HCT116 (cell line): ENCODE measurements around the gene LETMD1. TPM values are rescaled to one million over a fixed set of nuclear protein-coding genes. Genes with fewer than 3 reads are reported as not detected.

ENCODE experiments used
- ATAC-seq: fragments of 200-7000 bp; cut with Tn5 transposase; 2 replicates; pipeline ENCODE4 v1.9.1; 2020; ENCODE audit warnings: mild to moderate bottlenecking, moderate library complexity
- BruUV-seq: library from RNA; stranded (reverse); fragments of 400-500 nt; replicated peaks from 2 replicates; lab custom pipeline; 2021; lab: Mats Ljungman, UMichigan
- CTCF ChIA-PET: fragments of 300-600 bp; sonication (Branson Sonifier 250); formaldehyde crosslinking; loops from one replicate; lab custom pipeline; 2021; ENCODE audit warnings: antibody characterized with exemption; lab: Charles Lee
- POLR2A ChIA-PET: fragments of 300-600, 350-600 bp; sonication (Branson Sonifier 250); formaldehyde crosslinking; loops from one replicate; lab custom pipeline; 2021; ENCODE audit warnings: antibody characterized with exemption; lab: Charles Lee
- RAD21 ChIA-PET, 2 experiments: fragments of 300-600 bp; sonication (Branson Sonifier 250); formaldehyde crosslinking; loops; one replicate each; lab custom pipeline; 2023; ENCODE audit warnings: low total read pairs in 2 of 2; ENCODE audit not compliant: uncharacterized antibody in 2 of 2, unreplicated experiment in 2 of 2, low non-redundant PET in 1 of 2; lab: Charles Lee
- DNase-seq: peaks from one replicate; pipeline ENCODE4 v3.0.0-alpha.2; 2010; ENCODE audit warnings: low read depth, low spot score
- H2AFZ ChIP-seq: fragments of 200-600 bp; shearing (Covaris generic), sonication (generic); 2 replicates; pipeline ENCODE4 v1.6.1; 2017; ENCODE audit warnings: low read depth, mixed run types, mixed read lengths, antibody characterized with exemption, low read length; ENCODE audit not compliant: poor library complexity, severe bottlenecking
- H3K27ac ChIP-seq: 2 replicates; pipeline ENCODE4 v1.5.1; 2012; ENCODE audit warnings: low read depth, low read length
- H3K27me3 ChIP-seq: fragments of 200-600 bp; sonication (generic); 2 replicates; pipeline ENCODE4 v1.6.1; 2016; ENCODE audit warnings: mixed run types, low read length, mixed read lengths; ENCODE audit not compliant: insufficient read depth
- H3K36me3 ChIP-seq, 2 experiments: fragments of 200-500 bp in 1 of 2; fragments of 200-600 bp in 1 of 2; sonication (Bioruptor generic) in 1 of 2; sonication (generic) in 1 of 2; 2 replicates each; pipeline versions ENCODE4 v1.5.1 to v1.6.1; 2014 to 2016; ENCODE audit warnings: low read length in 2 of 2, inconsistent platforms in 1 of 2, mixed read lengths in 1 of 2, mixed run types in 1 of 2; ENCODE audit not compliant: insufficient read depth in 2 of 2, control insufficient read depth in 1 of 2
- H3K4me1 ChIP-seq, 2 experiments: fragments of 200-600 bp in 1 of 2; sonication (generic) in 1 of 2; 2 replicates each; pipeline versions ENCODE4 v1.5.1 to v1.6.1; 2012 to 2017; ENCODE audit warnings: low read length in 2 of 2, inconsistent platforms in 1 of 2, mild to moderate bottlenecking in 1 of 2, mixed read lengths in 1 of 2, mixed run types in 1 of 2, moderate library complexity in 1 of 2; ENCODE audit not compliant: insufficient read depth in 2 of 2, control insufficient read depth in 1 of 2
- H3K4me2 ChIP-seq: fragments of 200-600 bp; sonication (generic); 2 replicates; pipeline ENCODE4 v1.6.1; 2017; ENCODE audit warnings: mixed run types, low read length, mixed read lengths
- H3K4me3 ChIP-seq, 2 experiments: fragments of 200-600 bp in 1 of 2; sonication (generic) in 1 of 2; replicated peaks in 1 of 2; 2 replicates each; pipeline ENCODE4 v1.5.1; 2011 to 2016; ENCODE audit warnings: low read length in 2 of 2, control low read depth in 1 of 2, low read depth in 1 of 2, mild to moderate bottlenecking in 1 of 2, mixed read lengths in 1 of 2, mixed run types in 1 of 2
- H3K79me2 ChIP-seq: fragments of 200-600 bp; sonication (generic); 2 replicates; pipeline ENCODE4 v1.6.1; 2017; ENCODE audit warnings: mild to moderate bottlenecking, mixed run types, low read length, moderate library complexity, mixed read lengths; ENCODE audit not compliant: insufficient read depth
- H3K9ac ChIP-seq: fragments of 200-600 bp; sonication (generic); 2 replicates; pipeline ENCODE4 v1.6.1; 2016; ENCODE audit warnings: low read length, mixed read lengths
- H3K9me2 ChIP-seq: fragments of 200-600 bp; sonication (generic), shearing (Covaris generic); 2 replicates; pipeline ENCODE4 v1.6.1; 2017; ENCODE audit warnings: mixed run types, mild to moderate bottlenecking, moderate library complexity; ENCODE audit not compliant: insufficient read depth
- H3K9me3 ChIP-seq, 2 experiments: fragments of 200-500 bp in 1 of 2; fragments of 200-600 bp in 1 of 2; sonication (Bioruptor generic) in 1 of 2; sonication (generic) in 1 of 2; 2 replicates each; pipeline ENCODE4 v1.6.1; 2014 to 2017; ENCODE audit warnings: low read length in 2 of 2, mixed read lengths in 2 of 2, inconsistent platforms in 1 of 2, low read depth in 1 of 2, mild to moderate bottlenecking in 1 of 2, mixed run types in 1 of 2, moderate library complexity in 1 of 2; ENCODE audit not compliant: control insufficient read depth in 1 of 2, insufficient read depth in 1 of 2
- H4K20me1 ChIP-seq: fragments of 200-600 bp; sonication (generic), shearing (Covaris generic); 2 replicates; pipeline ENCODE4 v1.6.1; 2017; ENCODE audit warnings: mixed run types, mild to moderate bottlenecking, moderate library complexity; ENCODE audit not compliant: insufficient read depth
- CBX3 ChIP-seq: IDR thresholded peaks from 2 replicates; pipeline ENCODE4 v1.6.1; 2012; ENCODE audit warnings: low read depth
- CEBPB ChIP-seq: IDR thresholded peaks from 2 replicates; pipeline ENCODE4 v1.6.1; 2012; ENCODE audit warnings: low read depth
- EGR1 ChIP-seq: IDR thresholded peaks from 2 replicates; pipeline ENCODE4 v1.6.1; 2012; ENCODE audit warnings: low read depth
- ELF1 ChIP-seq: IDR thresholded peaks from 2 replicates; pipeline ENCODE4 v1.6.1; 2012; ENCODE audit warnings: low read depth, borderline replicate concordance
- EZH2phosphoT487 ChIP-seq: fragments of 200-600 bp; IDR thresholded peaks from 2 replicates; pipeline ENCODE4 v1.6.1; 2018; ENCODE audit warnings: antibody characterized with exemption, borderline replicate concordance
- JUND ChIP-seq: IDR thresholded peaks from 2 replicates; pipeline ENCODE4 v1.6.1; 2012
- POLR2A ChIP-seq: IDR thresholded peaks from 2 replicates; pipeline ENCODE4 v1.7.0; 2011; ENCODE audit warnings: borderline replicate concordance; ENCODE audit not compliant: insufficient read depth, insufficient read length; ENCODE audit errors: extremely low read depth
- POLR2AphosphoS5 ChIP-seq: IDR thresholded peaks from 2 replicates; pipeline ENCODE4 v1.6.1; 2011; ENCODE audit warnings: mild to moderate bottlenecking, low read depth, low read length, moderate library complexity
- RAD21 ChIP-seq: IDR thresholded peaks from 2 replicates; pipeline ENCODE4 v1.6.1; 2012; ENCODE audit warnings: low read depth, mild to moderate bottlenecking
- SIN3A ChIP-seq: IDR thresholded peaks from 2 replicates; pipeline ENCODE4 v1.6.1; 2012; ENCODE audit warnings: low read depth
- SP1 ChIP-seq: IDR thresholded peaks from 2 replicates; pipeline ENCODE4 v1.6.1; 2012; ENCODE audit warnings: low read depth
- SRF ChIP-seq: IDR thresholded peaks from 2 replicates; pipeline ENCODE4 v1.6.1; 2012; ENCODE audit warnings: low read depth
- TCF7L2 ChIP-seq: IDR thresholded peaks from 2 replicates; pipeline ENCODE4 v1.7.0; 2011; ENCODE audit warnings: borderline replicate concordance, inconsistent platforms; ENCODE audit not compliant: insufficient read depth, insufficient read length; ENCODE audit errors: extremely low read depth
- YY1 ChIP-seq: IDR thresholded peaks from 2 replicates; pipeline ENCODE4 v1.6.1; 2011; ENCODE audit warnings: low read length, low read depth, moderate library complexity, mild to moderate bottlenecking; ENCODE audit not compliant: insufficient replicate concordance; ENCODE audit errors: extremely low read depth
- ZFX ChIP-seq: fragments of 450-650 bp; IDR thresholded peaks from 2 replicates; pipeline ENCODE4 v1.6.1; 2017
- ZNF274 ChIP-seq: fragments of 200-500 bp; sonication (Bioruptor generic); IDR thresholded peaks from 2 replicates; pipeline ENCODE4 v1.6.1; 2014; ENCODE audit warnings: mild to moderate bottlenecking, low read depth, low read length, inconsistent platforms
- intact Hi-C: fragments of 100-400 bp; cut with micrococcal nuclease; formaldehyde crosslinking; loops from 2 replicates; pipeline ENCODE4 v1.10.0; 2022
- total RNA-seq: library from RNA; stranded (reverse); gene quantifications from one replicate; pipeline ENCODE4 v1.2.1, GENCODE V29; 2021; ENCODE audit not compliant: unreplicated experiment
- TF ChIP-seq, protein P1 (sequence below): IDR thresholded peaks from 2 replicates; pipeline ENCODE4 v1.6.1; 2012
- TF ChIP-seq, protein P2 (sequence below): IDR thresholded peaks from 2 replicates; pipeline ENCODE4 v1.6.1; 2011; ENCODE audit warnings: mild to moderate bottlenecking, low read length, moderate library complexity; ENCODE audit not compliant: insufficient replicate concordance; ENCODE audit errors: extremely low read depth
- TF ChIP-seq, protein P3 (sequence below): IDR thresholded peaks from 2 replicates; pipeline ENCODE4 v1.6.1; 2012; ENCODE audit warnings: low read depth

Gene LETMD1
- total RNA-seq, 1 experiment from 2014 or later = 70.8 TPM

DNA sequence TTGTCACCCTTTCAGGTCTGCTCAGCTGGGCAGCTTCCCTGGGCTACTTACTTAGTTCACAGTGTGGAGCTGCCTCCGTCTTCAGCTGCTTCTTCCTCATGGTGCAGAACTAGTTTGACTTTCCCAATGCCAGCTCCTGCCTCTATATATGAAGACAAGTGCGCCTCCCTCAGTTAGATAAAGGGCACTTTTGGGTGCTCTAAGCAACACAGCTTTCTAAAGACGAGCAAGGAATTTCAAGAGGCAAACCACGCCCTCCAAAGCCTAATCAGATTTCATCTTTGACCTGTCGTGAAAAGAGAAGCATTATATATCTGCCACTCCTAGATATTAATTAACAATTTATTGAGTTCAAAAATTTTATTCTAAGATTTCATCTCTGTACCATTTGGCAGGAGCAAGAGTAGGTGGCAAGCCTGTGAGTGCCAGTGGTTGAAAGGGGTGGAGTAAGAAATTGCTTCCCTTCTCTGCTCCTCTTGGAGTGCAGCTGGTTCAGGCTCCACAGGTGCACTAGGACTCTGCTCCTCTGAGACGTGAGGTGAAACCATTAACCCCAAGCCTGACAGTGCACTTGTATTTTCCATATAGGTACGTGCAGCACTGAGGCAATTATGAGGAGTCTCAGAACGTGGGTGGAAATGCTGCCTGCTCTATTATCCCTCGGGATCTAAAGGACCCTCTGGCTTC, 19.9 kb upstream of the LETMD1 start:
- intact Hi-C loops = loop anchor here (2.0 kb wide), 2 partner anchors 203 to 263 kb away; partner anchors contain the start of gene ATF1
- peak overlapping the region in 1 of 2 experiments; percentile 0; a peak in 1 of 4 replicates for H3K4me3 ChIP-seq
- H3K79me2 ChIP-seq = peaks cover 28% of the 10 kb centered on the region
- ChIA-PET POLR2A (interaction anchor here (0.6 to 1.5 kb wide), 5 partner anchors 13 to 264 kb away, joined by 3 to 6 read pairs (median 3); partner anchors contain the start of genes ATF1 and DAZAP2), CTCF (interaction anchor here (1.1 to 2.3 kb wide), 7 partner anchors 8 to 263 kb away, joined by 3 to 25 read pairs (median 4); no protein-coding TSS in a partner anchor), RAD21 (interaction anchor here (0.5 to 1.5 kb wide), 5 partner anchors 29 to 203 kb away, joined by 3 to 4 read pairs (median 3); partner anchors contain the start of gene POU6F1 (in 1 of the 2))
- H4K20me1 ChIP-seq = no peaks in the 10 kb centered on the region
- ATAC-seq = peak; percentile 39
- no peaks in the 10 kb centered on the region for H3K27me3 ChIP-seq
- DNase-seq = no peak
- peak overlapping the region; percentile 86 for H2AFZ ChIP-seq
- no peak overlapping the region for H3K9ac ChIP-seq
- BruUV-seq = no TSS peak
- no peaks in the 10 kb centered on the region for H3K36me3 ChIP-seq
- peaks cover 27 to 52% of the 10 kb centered on the region in 2 experiments for H3K4me1 ChIP-seq
- no peaks in the 10 kb centered on the region for H3K9me2 ChIP-seq
- H3K4me2 ChIP-seq = peak overlapping the region; percentile 62
- no peak overlapping the region for H3K27ac ChIP-seq
- H3K9me3 ChIP-seq = no peaks in the 10 kb centered on the region
- TF ChIP-seq POLR2AphosphoS5 (no peak), ZNF274 (no peak), TCF7L2 (no peak), CBX3 (peak; percentile 85; the same call in 1 of the 2 replicates), JUND (no peak), EZH2phosphoT487 (no peak), ZFX (no peak), RAD21 (peak; percentile 88), ELF1 (no peak), YY1 (no peak), CEBPB (no peak), SP1 (no peak), SRF (no peak), EGR1 (no peak), SIN3A (no peak), POLR2A (no peak)
- TF ChIP-seq, protein P1, sequence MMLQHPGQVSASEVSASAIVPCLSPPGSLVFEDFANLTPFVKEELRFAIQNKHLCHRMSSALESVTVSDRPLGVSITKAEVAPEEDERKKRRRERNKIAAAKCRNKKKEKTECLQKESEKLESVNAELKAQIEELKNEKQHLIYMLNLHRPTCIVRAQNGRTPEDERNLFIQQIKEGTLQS = no peak
- TF ChIP-seq, protein P2, sequence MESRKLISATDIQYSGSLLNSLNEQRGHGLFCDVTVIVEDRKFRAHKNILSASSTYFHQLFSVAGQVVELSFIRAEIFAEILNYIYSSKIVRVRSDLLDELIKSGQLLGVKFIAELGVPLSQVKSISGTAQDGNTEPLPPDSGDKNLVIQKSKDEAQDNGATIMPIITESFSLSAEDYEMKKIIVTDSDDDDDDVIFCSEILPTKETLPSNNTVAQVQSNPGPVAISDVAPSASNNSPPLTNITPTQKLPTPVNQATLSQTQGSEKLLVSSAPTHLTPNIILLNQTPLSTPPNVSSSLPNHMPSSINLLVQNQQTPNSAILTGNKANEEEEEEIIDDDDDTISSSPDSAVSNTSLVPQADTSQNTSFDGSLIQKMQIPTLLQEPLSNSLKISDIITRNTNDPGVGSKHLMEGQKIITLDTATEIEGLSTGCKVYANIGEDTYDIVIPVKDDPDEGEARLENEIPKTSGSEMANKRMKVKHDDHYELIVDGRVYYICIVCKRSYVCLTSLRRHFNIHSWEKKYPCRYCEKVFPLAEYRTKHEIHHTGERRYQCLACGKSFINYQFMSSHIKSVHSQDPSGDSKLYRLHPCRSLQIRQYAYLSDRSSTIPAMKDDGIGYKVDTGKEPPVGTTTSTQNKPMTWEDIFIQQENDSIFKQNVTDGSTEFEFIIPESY = no peak
- TF ChIP-seq, protein P3, sequence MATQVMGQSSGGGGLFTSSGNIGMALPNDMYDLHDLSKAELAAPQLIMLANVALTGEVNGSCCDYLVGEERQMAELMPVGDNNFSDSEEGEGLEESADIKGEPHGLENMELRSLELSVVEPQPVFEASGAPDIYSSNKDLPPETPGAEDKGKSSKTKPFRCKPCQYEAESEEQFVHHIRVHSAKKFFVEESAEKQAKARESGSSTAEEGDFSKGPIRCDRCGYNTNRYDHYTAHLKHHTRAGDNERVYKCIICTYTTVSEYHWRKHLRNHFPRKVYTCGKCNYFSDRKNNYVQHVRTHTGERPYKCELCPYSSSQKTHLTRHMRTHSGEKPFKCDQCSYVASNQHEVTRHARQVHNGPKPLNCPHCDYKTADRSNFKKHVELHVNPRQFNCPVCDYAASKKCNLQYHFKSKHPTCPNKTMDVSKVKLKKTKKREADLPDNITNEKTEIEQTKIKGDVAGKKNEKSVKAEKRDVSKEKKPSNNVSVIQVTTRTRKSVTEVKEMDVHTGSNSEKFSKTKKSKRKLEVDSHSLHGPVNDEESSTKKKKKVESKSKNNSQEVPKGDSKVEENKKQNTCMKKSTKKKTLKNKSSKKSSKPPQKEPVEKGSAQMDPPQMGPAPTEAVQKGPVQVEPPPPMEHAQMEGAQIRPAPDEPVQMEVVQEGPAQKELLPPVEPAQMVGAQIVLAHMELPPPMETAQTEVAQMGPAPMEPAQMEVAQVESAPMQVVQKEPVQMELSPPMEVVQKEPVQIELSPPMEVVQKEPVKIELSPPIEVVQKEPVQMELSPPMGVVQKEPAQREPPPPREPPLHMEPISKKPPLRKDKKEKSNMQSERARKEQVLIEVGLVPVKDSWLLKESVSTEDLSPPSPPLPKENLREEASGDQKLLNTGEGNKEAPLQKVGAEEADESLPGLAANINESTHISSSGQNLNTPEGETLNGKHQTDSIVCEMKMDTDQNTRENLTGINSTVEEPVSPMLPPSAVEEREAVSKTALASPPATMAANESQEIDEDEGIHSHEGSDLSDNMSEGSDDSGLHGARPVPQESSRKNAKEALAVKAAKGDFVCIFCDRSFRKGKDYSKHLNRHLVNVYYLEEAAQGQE = no peak
